Keratinocyte (primary cell): ENCODE measurements around the gene DNAJC18. TPM values are rescaled to one million over a fixed set of nuclear protein-coding genes. Genes with fewer than 3 reads are reported as not detected.

Experiments used
- DNase-seq: peaks from one replicate; pipeline ENCODE4 v3.0.0-alpha.2; 2011; ENCODE audit warnings: low read depth, missing footprints, low spot score
- FAIRE-seq: peaks from 2 replicates; lab custom pipeline; 2011; peaks lifted over from hg19 to GRCh38; lab: Jason Lieb, UNC
- H2AFZ ChIP-seq: 2 replicates; pipeline ENCODE4 v1.6.0; 2012; ENCODE audit warnings: low read length, control low read depth, inconsistent platforms; ENCODE audit not compliant: control insufficient read depth
- H3K27ac ChIP-seq: 2 replicates; pipeline ENCODE4 v1.5.1; 2011; ENCODE audit warnings: low read length; ENCODE audit not compliant: control insufficient read depth, insufficient read depth
- H3K27me3 ChIP-seq: 3 replicates; pipeline ENCODE4 v1.6.0; 2011; ENCODE audit warnings: low read length; ENCODE audit not compliant: control insufficient read depth, insufficient read depth; ENCODE audit errors: extremely low read depth
- H3K36me3 ChIP-seq, 2 experiments: 2 replicates in 1 of 2; 3 replicates in 1 of 2; pipeline ENCODE4 v1.5.1; 2011; ENCODE audit warnings: low read length in 2 of 2, mild to moderate bottlenecking in 1 of 2; ENCODE audit not compliant: control insufficient read depth in 2 of 2, insufficient read depth in 2 of 2; ENCODE audit errors: extremely low read depth in 1 of 2
- H3K4me1 ChIP-seq: 3 replicates; pipeline ENCODE4 v1.5.1; 2011; ENCODE audit warnings: low read length; ENCODE audit not compliant: control insufficient read depth, insufficient read depth; ENCODE audit errors: extremely low read depth
- H3K4me2 ChIP-seq: 3 replicates; pipeline ENCODE4 v1.6.0; 2011; ENCODE audit warnings: low read depth, low read length; ENCODE audit not compliant: control insufficient read depth, insufficient read depth; ENCODE audit errors: extremely low read depth
- H3K4me3 ChIP-seq, 3 experiments: fragments of 200-600 bp in 1 of 3; sonication (generic) in 1 of 3; 2 replicates in 2 of 3; 3 replicates in 1 of 3; pipeline ENCODE4 v1.5.1; 2011 to 2016; ENCODE audit warnings: low read length in 3 of 3, mild to moderate bottlenecking in 3 of 3, control low read depth in 2 of 3, inconsistent platforms in 1 of 3, low read depth in 1 of 3, mixed read lengths in 1 of 3, mixed run types in 1 of 3, moderate library complexity in 1 of 3; ENCODE audit not compliant: control insufficient read depth in 2 of 3, insufficient read depth in 2 of 3; ENCODE audit errors: extremely low read depth in 1 of 3
- H3K79me2 ChIP-seq: 2 replicates; pipeline ENCODE4 v1.6.0; 2012; ENCODE audit warnings: low read length; ENCODE audit not compliant: control insufficient read depth, insufficient read depth
- H3K9ac ChIP-seq: 3 replicates; pipeline ENCODE4 v1.6.0; 2011; ENCODE audit warnings: low read length; ENCODE audit not compliant: control insufficient read depth, insufficient read depth; ENCODE audit errors: extremely low read depth
- H3K9me1 ChIP-seq: 3 replicates; pipeline ENCODE4 v1.6.0; 2011; ENCODE audit warnings: low read length; ENCODE audit not compliant: control insufficient read depth, insufficient read depth; ENCODE audit errors: extremely low read depth
- H3K9me3 ChIP-seq: 2 replicates; pipeline ENCODE4 v1.5.1; 2012; ENCODE audit warnings: low read depth, low read length; ENCODE audit not compliant: control insufficient read depth
- H4K20me1 ChIP-seq: 3 replicates; pipeline ENCODE4 v1.6.0; 2011; ENCODE audit warnings: low read length; ENCODE audit not compliant: control insufficient read depth, insufficient read depth; ENCODE audit errors: extremely low read depth
- EZH2 ChIP-seq: IDR thresholded peaks from one replicate; pipeline ENCODE4 v1.6.1; 2012; ENCODE audit warnings: inconsistent platforms, mild to moderate bottlenecking, low read length, moderate library complexity
- dilution Hi-C: fragments of 300-500 bp; cut with MboI; formaldehyde crosslinking; loops from one replicate; pipeline ENCODE4 v1.7.0; 2020; ENCODE audit warnings: low sequenced_read_pairs; ENCODE audit not compliant: extremely low pct_ligation_motif_present
- polyA plus RNA-seq, 5 experiments: library from polyadenylated mRNA; depleted of rRNA in 3 of 5; stranded (reverse) in 3 of 5; stranded (forward) in 1 of 5; unstranded in 1 of 5; fragments of >200 nt; gene quantifications; 1 replicate in 1 of 5; 2 replicates in 3 of 5; 3 replicates in 1 of 5; pipeline versions ENCODE4 v1.2.1 to v1.2.3, GENCODE V29; 2011 to 2012; ENCODE audit warnings: missing spikeins in 2 of 5, low read depth in 1 of 5, low replicate concordance in 1 of 5
- TF ChIP-seq, protein P1 (sequence below), 3 experiments: IDR thresholded peaks in 1 of 3; conservative IDR thresholded peaks in 1 of 3; optimal IDR thresholded peaks in 1 of 3; 2 replicates in 2 of 3; 3 replicates in 1 of 3; pipeline versions ENCODE3 to v1.5.1; 2011; ENCODE audit warnings: low read length in 3 of 3, mild to moderate bottlenecking in 3 of 3, moderate library complexity in 2 of 3, control low read depth in 1 of 3, inconsistent platforms in 1 of 3; ENCODE audit not compliant: insufficient read depth in 2 of 3; ENCODE audit errors: extremely low read depth in 1 of 3

Gene DNAJC18
- polyA plus RNA-seq, 1 donor (not counting 4 experiments of a cell fraction or from before 2014, with no cell fraction given) = 6.6 TPM

DNA sequence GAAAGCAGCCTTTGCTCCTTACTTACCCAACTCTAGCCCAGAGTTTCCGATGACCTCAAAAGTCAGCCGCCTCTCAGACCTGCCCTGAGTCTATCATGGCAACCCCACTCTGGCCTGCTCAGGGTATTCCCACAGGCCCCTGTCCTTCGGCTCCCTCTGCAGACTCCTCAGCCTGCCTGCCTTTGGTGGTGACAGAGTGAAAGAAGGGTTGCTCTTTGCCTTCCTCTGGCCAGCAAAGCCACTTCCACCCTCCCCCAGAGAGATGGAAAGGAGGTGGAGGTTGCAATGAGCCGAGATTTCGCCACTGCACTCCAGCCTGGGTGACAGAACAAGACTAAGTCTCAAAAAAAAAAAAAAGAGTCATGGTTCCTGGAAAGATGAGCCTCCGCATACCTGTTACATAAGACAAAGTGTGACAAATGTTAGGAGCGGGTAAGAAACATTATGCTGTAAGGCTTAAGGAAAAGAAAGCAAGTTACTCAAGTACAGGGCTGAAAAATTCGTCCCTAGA, 29.2 kb upstream of the DNAJC18 start:
- H3K9ac ChIP-seq = no peak overlapping the region
- no peak for DNase-seq

DNA sequence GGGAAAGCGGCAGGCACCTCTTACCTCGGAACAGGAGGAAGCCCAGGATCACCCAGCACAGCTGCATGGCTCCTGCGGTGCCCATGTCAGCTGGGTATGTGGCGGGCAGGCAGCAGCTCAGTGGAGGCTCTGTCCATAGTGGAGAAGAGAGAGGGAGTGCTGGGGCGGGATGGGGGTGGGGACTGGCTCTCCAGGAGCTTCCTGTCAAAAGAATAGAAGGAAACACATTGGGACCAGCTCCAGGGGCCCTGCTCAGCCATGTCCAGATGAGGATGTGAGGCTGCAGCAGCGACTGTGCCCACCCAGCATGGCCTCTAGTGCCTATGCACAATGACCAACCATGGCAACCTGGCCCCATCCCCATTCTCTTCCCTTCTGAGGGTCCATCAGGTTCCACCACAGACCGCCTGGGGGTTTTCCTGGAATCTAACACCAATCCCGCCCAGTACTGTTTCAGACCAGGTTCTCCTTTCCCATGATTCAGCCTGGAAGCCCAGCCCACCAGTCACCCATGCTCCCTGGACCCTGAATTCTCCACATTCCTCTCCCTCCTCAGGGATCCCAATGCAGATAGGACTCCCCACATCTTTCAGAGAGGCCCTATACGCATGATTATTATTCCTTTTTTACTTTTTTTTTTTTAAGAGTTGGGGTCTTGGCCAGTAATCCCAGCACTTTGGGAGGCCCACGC, 23.4 kb upstream of the DNAJC18 start, which contains the start of gene ECSCR:
Gene ECSCR, minus strand, starts transcription at position 158 of the 691 bp plus-strand sequence. Its CDS starts 73 bp downstream, at position 85.
- H4K20me1 ChIP-seq = no peaks in the 10 kb centered on the region
- no peak within 1 kb of the TSS for H2AFZ ChIP-seq
- H3K4me2 ChIP-seq = no peak within 1 kb of the TSS
- H3K4me1 ChIP-seq = peaks cover 3% of the 10 kb centered on the region
- dilution Hi-C loops = no loop called here
- DNase-seq (no peak), FAIRE-seq (no peak)
- no peaks in the 10 kb centered on the region for H3K79me2 ChIP-seq
- no peaks in the 10 kb centered on the region for H3K9me3 ChIP-seq
- no peaks in the 10 kb centered on the region for H3K36me3 ChIP-seq
- TF ChIP-seq, protein P1, sequence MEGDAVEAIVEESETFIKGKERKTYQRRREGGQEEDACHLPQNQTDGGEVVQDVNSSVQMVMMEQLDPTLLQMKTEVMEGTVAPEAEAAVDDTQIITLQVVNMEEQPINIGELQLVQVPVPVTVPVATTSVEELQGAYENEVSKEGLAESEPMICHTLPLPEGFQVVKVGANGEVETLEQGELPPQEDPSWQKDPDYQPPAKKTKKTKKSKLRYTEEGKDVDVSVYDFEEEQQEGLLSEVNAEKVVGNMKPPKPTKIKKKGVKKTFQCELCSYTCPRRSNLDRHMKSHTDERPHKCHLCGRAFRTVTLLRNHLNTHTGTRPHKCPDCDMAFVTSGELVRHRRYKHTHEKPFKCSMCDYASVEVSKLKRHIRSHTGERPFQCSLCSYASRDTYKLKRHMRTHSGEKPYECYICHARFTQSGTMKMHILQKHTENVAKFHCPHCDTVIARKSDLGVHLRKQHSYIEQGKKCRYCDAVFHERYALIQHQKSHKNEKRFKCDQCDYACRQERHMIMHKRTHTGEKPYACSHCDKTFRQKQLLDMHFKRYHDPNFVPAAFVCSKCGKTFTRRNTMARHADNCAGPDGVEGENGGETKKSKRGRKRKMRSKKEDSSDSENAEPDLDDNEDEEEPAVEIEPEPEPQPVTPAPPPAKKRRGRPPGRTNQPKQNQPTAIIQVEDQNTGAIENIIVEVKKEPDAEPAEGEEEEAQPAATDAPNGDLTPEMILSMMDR (optimal IDR thresholded peaks at IDR 0.05 in 1 of 3, IDR thresholded peaks at IDR 0.05 in 1 of 3, conservative IDR thresholded peaks at IDR 0.05 in 1 of 3; ENCODE audit: extremely low read depth in 1 of 3, insufficient read depth in 2 of 3, low read length in 3 of 3) = no peak
- TF ChIP-seq EZH2 = no peak
- no peak within 1 kb of the TSS for H3K4me3 ChIP-seq
- no peak within 1 kb of the TSS for H3K9ac ChIP-seq
- H3K9me1 ChIP-seq = no peaks in the 10 kb centered on the region
- no peak within 1 kb of the TSS for H3K27ac ChIP-seq
- H3K27me3 ChIP-seq = no peaks in the 10 kb centered on the region

More for the DNA sequence above, 29.2 kb upstream of the DNAJC18 start:
- no peaks in the 10 kb centered on the region for H3K79me2 ChIP-seq
- no peak overlapping the region for H3K27ac ChIP-seq
- dilution Hi-C loops = no loop called here
- H3K4me3 ChIP-seq = no peak overlapping the region
- H3K4me2 ChIP-seq = no peak overlapping the region
- no peak overlapping the region for H2AFZ ChIP-seq
- H3K4me1 ChIP-seq = peaks cover 4% of the 10 kb centered on the region
- H3K9me1 ChIP-seq = no peaks in the 10 kb centered on the region
- no peaks in the 10 kb centered on the region for H4K20me1 ChIP-seq
- no peaks in the 10 kb centered on the region for H3K27me3 ChIP-seq
- no peaks in the 10 kb centered on the region for H3K9me3 ChIP-seq
- no peak for TF ChIP-seq EZH2
- TF ChIP-seq, protein P1 (optimal IDR thresholded peaks at IDR 0.05 in 1 of 3, IDR thresholded peaks at IDR 0.05 in 1 of 3, conservative IDR thresholded peaks at IDR 0.05 in 1 of 3; ENCODE audit: extremely low read depth in 1 of 3, insufficient read depth in 2 of 3, low read length in 3 of 3) = peak in 1 of 3 experiments; percentile 22
- FAIRE-seq = no peak
- no peaks in the 10 kb centered on the region for H3K36me3 ChIP-seq
